Prostate gland (tissue), 2 donors: Measurements from ENCODE around the gene ULK2. TPM values are rescaled to one million over a fixed set of nuclear protein-coding genes. Genes with fewer than 3 reads are reported as not detected.

Source experiments
- DNase-seq: peaks from one replicate; pipeline ENCODE4 v3.0.0-alpha.2; 2019; ENCODE audit warnings: low spot score
- H3K27ac ChIP-seq, 2 donors: fragments of 200-600 bp; sonication (generic); 2 replicates each; pipeline ENCODE4 v1.5.1; 2017 to 2019
- H3K27me3 ChIP-seq: fragments of 200-600 bp; sonication (generic); replicated peaks from 2 replicates; pipeline ENCODE4 v1.5.1; 2019; ENCODE audit not compliant: insufficient read depth
- H3K36me3 ChIP-seq, 2 donors: fragments of 200-600 bp; sonication (generic); 1 replicate in 1 of 2; 2 replicates in 1 of 2; pipeline versions ENCODE4 v1.5.1 to v1.8.1; 2017 to 2019
- H3K4me1 ChIP-seq: fragments of 200-600 bp; sonication (generic); replicated peaks from 2 replicates; pipeline ENCODE4 v1.5.1; 2019
- H3K4me3 ChIP-seq, 2 donors: fragments of 200-600 bp; sonication (generic); 2 replicates each; pipeline ENCODE4 v1.5.1; 2017 to 2019
- H3K9me3 ChIP-seq: fragments of 200-600 bp; sonication (generic); 2 replicates; pipeline ENCODE4 v1.5.1; 2017
- CTCF ChIP-seq, 4 experiments: fragments of 200-600 bp in 2 of 4; fragments of 450-650 bp in 2 of 4; sonication (generic) in 2 of 4; IDR thresholded peaks; 1 replicate in 3 of 4; 2 replicates in 1 of 4; pipeline ENCODE4 v1.5.1; 2016 to 2019; ENCODE audit warnings: antibody characterized with exemption in 4 of 4, mild to moderate bottlenecking in 2 of 4, moderate library complexity in 2 of 4
- POLR2A ChIP-seq: fragments of 450-650 bp; IDR thresholded peaks from one replicate; pipeline ENCODE4 v1.6.1; 2016; ENCODE audit warnings: antibody characterized with exemption, mild to moderate bottlenecking
- POLR2AphosphoS5 ChIP-seq: sonication (generic); formaldehyde crosslinking; IDR thresholded peaks from one replicate; pipeline ENCODE4 v1.6.1; 2017; ENCODE audit warnings: antibody characterized with exemption
- WGBS: methylation state at CpG from one replicate; pipeline ENCODE4 v1.1.5; 2018; 5-methylcytosine and 5-hydroxymethylcytosine counted together
- intact Hi-C: fragments of 100-400 bp; cut with DNase I; formaldehyde crosslinking; loops from one replicate; pipeline ENCODE4 v1.14.2; 2022
- total RNA-seq, 2 donors: library from RNA; depleted of rRNA; stranded (reverse); fragments of >200 nt; gene quantifications; one replicate each; pipeline ENCODE4 v1.1.0, GENCODE V29; 2016

Gene ULK2
- total RNA-seq, 2 donors from 2014 or later = 15.9 to 44.4 TPM

GRCh38 chr17:19739241-19740201 is 128.2 kb downstream of the ULK2 start:
- no peak overlapping the region for H3K4me3 ChIP-seq
- H3K36me3 ChIP-seq = no peaks in the 10 kb centered on the region
- no peak overlapping the region for H3K27ac ChIP-seq
- intact Hi-C loops = no loop called here
- DNase-seq = no peak
- no peaks in the 10 kb centered on the region for H3K27me3 ChIP-seq
- no peaks in the 10 kb centered on the region for H3K4me1 ChIP-seq
- TF ChIP-seq POLR2AphosphoS5 (no peak), CTCF (IDR thresholded peaks at IDR 0.05) (no peak), POLR2A (no peak)
- WGBS = 91% methylated on average over 22 of the region's 26 CpGs
- H3K9me3 ChIP-seq = no peaks in the 10 kb centered on the region

- H3K4me1 ChIP-seq = no peaks in the 10 kb centered on the region
- intact Hi-C loops = no loop called here
- no peaks in the 10 kb centered on the region for H3K9me3 ChIP-seq
- H3K4me3 ChIP-seq = no peak overlapping the region
- TF ChIP-seq CTCF (IDR thresholded peaks at IDR 0.05) = no peak
- TF ChIP-seq POLR2A = no peak
- no peak for TF ChIP-seq POLR2AphosphoS5
- no peaks in the 10 kb centered on the region for H3K27me3 ChIP-seq
- no peak for DNase-seq
- WGBS = 94% methylated on average over 7 of the region's 9 CpGs
- H3K36me3 ChIP-seq = no peaks in the 10 kb centered on the region
- no peak overlapping the region for H3K27ac ChIP-seq
Observed at GRCh38 chr17:19738757-19739156, 129.0 kb downstream of the ULK2 start.

GRCh38 chr17:19738073-19738449 is 129.7 kb downstream of the ULK2 start:
- intact Hi-C loops = no loop called here
- Histone ChIP-seq H3K27me3 (no peaks in the 10 kb centered on the region), H3K4me1 (no peaks in the 10 kb centered on the region), H3K4me3 (no peak overlapping the region), H3K9me3 (no peaks in the 10 kb centered on the region), H3K36me3 (no peaks in the 10 kb centered on the region), H3K27ac (no peak overlapping the region)
- WGBS = over 99% methylated on average over 13 of the region's 14 CpGs
- TF ChIP-seq POLR2A (no peak), CTCF (IDR thresholded peaks at IDR 0.05) (no peak), POLR2AphosphoS5 (no peak)
- no peak for DNase-seq

- no peak for DNase-seq
- Histone ChIP-seq H3K4me1 (no peaks in the 10 kb centered on the region), H3K9me3 (no peaks in the 10 kb centered on the region), H3K27ac (no peak overlapping the region), H3K36me3 (no peaks in the 10 kb centered on the region), H3K4me3 (no peak overlapping the region), H3K27me3 (no peaks in the 10 kb centered on the region)
- intact Hi-C loops = no loop called here
- TF ChIP-seq POLR2A = no peak
- no peak for TF ChIP-seq CTCF (IDR thresholded peaks at IDR 0.05)
- TF ChIP-seq POLR2AphosphoS5 = no peak
- 87% methylated on average over 11 of the region's 15 CpGs for WGBS
Observed at GRCh38 chr17:19737305-19738072, 130.2 kb downstream of the ULK2 start.
